GM23338 (cell line): ENCODE results near the gene SPRED2. TPM values are rescaled to one million over a fixed set of nuclear protein-coding genes. Genes with fewer than 3 reads are reported as not detected.

Experiments
- ATAC-seq: fragments of 200-7000 bp; cut with Tn5 transposase; 3 replicates; pipeline ENCODE4 v1.9.1; 2020
- DNase-seq: peaks from one replicate; pipeline ENCODE4 v3.0.0-alpha.2; 2015; ENCODE audit warnings: low spot score
- H2AFZ ChIP-seq: fragments of 200-600 bp; sonication (generic); 2 replicates; pipeline ENCODE4 v1.8.0; 2016; ENCODE audit warnings: antibody characterized with exemption, mild to moderate bottlenecking, moderate library complexity
- H3F3A ChIP-seq: fragments of 200-600 bp; sonication (generic); replicated peaks from 2 replicates; pipeline ENCODE4 v1.8.0; 2017; ENCODE audit warnings: antibody characterized with exemption, mixed run types, low read depth
- H3K27ac ChIP-seq: fragments of 200-600 bp; sonication (generic); 2 replicates; pipeline ENCODE4 v1.6.1; 2016; ENCODE audit warnings: low read depth
- H3K27me3 ChIP-seq: fragments of 200-600 bp; sonication (generic); 2 replicates; pipeline ENCODE4 v1.8.0; 2016; ENCODE audit warnings: mild to moderate bottlenecking, mixed run types, moderate library complexity; ENCODE audit not compliant: insufficient read depth
- H3K36me3 ChIP-seq: fragments of 200-600 bp; sonication (generic); 2 replicates; pipeline ENCODE4 v1.8.0; 2016; ENCODE audit warnings: mild to moderate bottlenecking; ENCODE audit not compliant: insufficient read depth
- H3K4me1 ChIP-seq: fragments of 200-600 bp; sonication (generic); 2 replicates; pipeline ENCODE4 v1.8.0; 2016; ENCODE audit warnings: mild to moderate bottlenecking, moderate library complexity; ENCODE audit not compliant: insufficient read depth
- H3K4me2 ChIP-seq: fragments of 200-600 bp; sonication (generic); 2 replicates; pipeline ENCODE4 v1.7.1; 2017; ENCODE audit warnings: mixed run types
- H3K4me3 ChIP-seq: fragments of 200-600 bp; sonication (generic); 2 replicates; pipeline ENCODE4 v1.6.1; 2016; ENCODE audit warnings: mixed run types
- H3K79me2 ChIP-seq: fragments of 200-600 bp; sonication (generic); replicated peaks from 2 replicates; pipeline ENCODE4 v1.8.0; 2017; ENCODE audit warnings: mild to moderate bottlenecking; ENCODE audit not compliant: insufficient read depth
- H3K9me2 ChIP-seq: fragments of 200-600 bp; sonication (generic); 2 replicates; pipeline ENCODE4 v1.8.0; 2017; ENCODE audit not compliant: insufficient read depth
- H4K20me1 ChIP-seq: fragments of 200-600 bp; sonication (generic); replicated peaks from 2 replicates; pipeline ENCODE4 v1.8.0; 2017; ENCODE audit warnings: mild to moderate bottlenecking; ENCODE audit not compliant: insufficient read depth
- H3K27ac Mint-ChIP-seq: 2 replicates; pipeline ENCODE4 v1.8.0; 2020; ENCODE audit warnings: inconsistent platforms, mild to moderate bottlenecking, moderate library complexity, mixed read lengths
- H3K27me3 Mint-ChIP-seq: 3 replicates; pipeline ENCODE4 v1.8.0; 2022; ENCODE audit warnings: low read depth, mild to moderate bottlenecking, moderate library complexity, mixed read lengths, inconsistent platforms; ENCODE audit not compliant: insufficient read depth, poor library complexity
- H3K36me3 Mint-ChIP-seq: 3 replicates; pipeline ENCODE4 v1.8.0; 2021; ENCODE audit warnings: low read depth, mild to moderate bottlenecking, inconsistent platforms, moderate library complexity, mixed read lengths
- H3K4me1 Mint-ChIP-seq: 3 replicates; pipeline ENCODE4 v1.8.0; 2020; ENCODE audit warnings: mild to moderate bottlenecking, inconsistent platforms, mixed read lengths
- H3K4me3 Mint-ChIP-seq: 3 replicates; pipeline ENCODE4 v1.8.0; 2021; ENCODE audit warnings: moderate library complexity, mild to moderate bottlenecking, inconsistent platforms, mixed read lengths
- H3K9me3 Mint-ChIP-seq: 3 replicates; pipeline ENCODE4 v1.8.0; 2020; ENCODE audit warnings: moderate library complexity, mild to moderate bottlenecking, inconsistent platforms, mixed read lengths
- CREB1 ChIP-seq: fragments of 250-450 bp; sonication (Bioruptor Pico); IDR thresholded peaks from 2 replicates; pipeline ENCODE4 v1.5.0; 2020; ENCODE audit warnings: low read depth, mild to moderate bottlenecking, moderate library complexity
- CTCF ChIP-seq, 2 experiments: fragments of 200-600 bp in 1 of 2; sonication (generic) in 1 of 2; conservative IDR thresholded peaks; 2 replicates each; pipeline versions ENCODE4 v1.5.1 to v1.6.1; 2016 to 2017; ENCODE audit warnings: antibody characterized with exemption in 2 of 2, low read depth in 2 of 2, mild to moderate bottlenecking in 2 of 2, moderate library complexity in 1 of 2
- EZH2 ChIP-seq: fragments of 200-600 bp; sonication (generic); IDR thresholded peaks from one replicate; pipeline ENCODE4 v1.8.0; 2017; ENCODE audit warnings: antibody characterized with exemption, mild to moderate bottlenecking, low read depth; ENCODE audit not compliant: unreplicated experiment
- EZH2phosphoT487 ChIP-seq: fragments of 200-600 bp; sonication (generic); IDR thresholded peaks from one replicate; pipeline ENCODE4 v1.8.1; 2018; ENCODE audit warnings: antibody characterized with exemption; ENCODE audit not compliant: unreplicated experiment
- POLR2AphosphoS5 ChIP-seq: IDR thresholded peaks from 2 replicates; pipeline ENCODE4 v1.6.1; 2016; ENCODE audit warnings: antibody characterized with exemption, low read depth
- STAT1 ChIP-seq: IDR thresholded peaks from one replicate; pipeline ENCODE4 v1.6.1; 2016; ENCODE audit warnings: antibody characterized with exemption; ENCODE audit not compliant: unreplicated experiment
- ZNF114 ChIP-seq: fragments of 250-450 bp; sonication (Bioruptor Pico); IDR thresholded peaks from 2 replicates; pipeline ENCODE4 v1.5.0; 2020; ENCODE audit warnings: mild to moderate bottlenecking, moderate library complexity
- ZNF331 ChIP-seq: fragments of 250-450 bp; sonication (Bioruptor Pico); IDR thresholded peaks from 2 replicates; pipeline ENCODE4 v1.5.0; 2020; ENCODE audit warnings: low read depth, mild to moderate bottlenecking, moderate library complexity
- polyA plus RNA-seq: library from polyadenylated mRNA; unstranded; fragments of >200 nt; fragmentation: Nextera tagmentation; extraction: Ambion mirVana; gene quantifications from 2 replicates; pipeline ENCODE4 v1.2.1, GENCODE V29; 2016
- total RNA-seq: library from RNA; depleted of rRNA; stranded (reverse); fragments of >200 nt; shearing (Covaris generic); gene quantifications from 2 replicates; pipeline ENCODE4 v1.2.3, GENCODE V29; 2014
- TF ChIP-seq, protein P1 (sequence below): IDR thresholded peaks from one replicate; pipeline ENCODE4 v1.6.1; 2018; ENCODE audit warnings: antibody characterized with exemption; ENCODE audit not compliant: unreplicated experiment
- TF ChIP-seq, protein P2 (sequence below): IDR thresholded peaks from 2 replicates; pipeline ENCODE4 v1.6.1; 2016; ENCODE audit warnings: antibody characterized with exemption

Gene SPRED2
- total and polyA plus RNA-seq, 2 experiments from 2014 or later = 8.7 to 13.0 TPM

GRCh38 chr2:65343386-65343785, 89.0 kb downstream of the SPRED2 start:
- no peaks in the 10 kb centered on the region for H3K4me1 ChIP-seq
- no peaks in the 10 kb centered on the region for H3K27me3 ChIP-seq
- no peaks in the 10 kb centered on the region for H3K79me2 ChIP-seq
- Mint-ChIP-seq H3K27me3 (peaks cover 3% of the 10 kb centered on the region), H3K4me3 (no peak overlapping the region), H3K4me1 (peaks cover 6% of the 10 kb centered on the region; the same call in 2 of the 3 replicates), H3K36me3 (peaks cover 11% of the 10 kb centered on the region), H3K27ac (no peak overlapping the region), H3K9me3 (peaks cover 5% of the 10 kb centered on the region; the same call in 2 of the 3 replicates)
- no peak overlapping the region for H3K27ac ChIP-seq
- no peak overlapping the region for H3K4me3 ChIP-seq
- H3K36me3 ChIP-seq = no peaks in the 10 kb centered on the region
- no peak for TF ChIP-seq EZH2phosphoT487
- TF ChIP-seq POLR2AphosphoS5 = no peak
- no peak for TF ChIP-seq STAT1
- no peak for TF ChIP-seq CREB1 (CRISPR knock-in tag)
- TF ChIP-seq, protein P1, sequence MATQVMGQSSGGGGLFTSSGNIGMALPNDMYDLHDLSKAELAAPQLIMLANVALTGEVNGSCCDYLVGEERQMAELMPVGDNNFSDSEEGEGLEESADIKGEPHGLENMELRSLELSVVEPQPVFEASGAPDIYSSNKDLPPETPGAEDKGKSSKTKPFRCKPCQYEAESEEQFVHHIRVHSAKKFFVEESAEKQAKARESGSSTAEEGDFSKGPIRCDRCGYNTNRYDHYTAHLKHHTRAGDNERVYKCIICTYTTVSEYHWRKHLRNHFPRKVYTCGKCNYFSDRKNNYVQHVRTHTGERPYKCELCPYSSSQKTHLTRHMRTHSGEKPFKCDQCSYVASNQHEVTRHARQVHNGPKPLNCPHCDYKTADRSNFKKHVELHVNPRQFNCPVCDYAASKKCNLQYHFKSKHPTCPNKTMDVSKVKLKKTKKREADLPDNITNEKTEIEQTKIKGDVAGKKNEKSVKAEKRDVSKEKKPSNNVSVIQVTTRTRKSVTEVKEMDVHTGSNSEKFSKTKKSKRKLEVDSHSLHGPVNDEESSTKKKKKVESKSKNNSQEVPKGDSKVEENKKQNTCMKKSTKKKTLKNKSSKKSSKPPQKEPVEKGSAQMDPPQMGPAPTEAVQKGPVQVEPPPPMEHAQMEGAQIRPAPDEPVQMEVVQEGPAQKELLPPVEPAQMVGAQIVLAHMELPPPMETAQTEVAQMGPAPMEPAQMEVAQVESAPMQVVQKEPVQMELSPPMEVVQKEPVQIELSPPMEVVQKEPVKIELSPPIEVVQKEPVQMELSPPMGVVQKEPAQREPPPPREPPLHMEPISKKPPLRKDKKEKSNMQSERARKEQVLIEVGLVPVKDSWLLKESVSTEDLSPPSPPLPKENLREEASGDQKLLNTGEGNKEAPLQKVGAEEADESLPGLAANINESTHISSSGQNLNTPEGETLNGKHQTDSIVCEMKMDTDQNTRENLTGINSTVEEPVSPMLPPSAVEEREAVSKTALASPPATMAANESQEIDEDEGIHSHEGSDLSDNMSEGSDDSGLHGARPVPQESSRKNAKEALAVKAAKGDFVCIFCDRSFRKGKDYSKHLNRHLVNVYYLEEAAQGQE = no peak
- no peak for TF ChIP-seq EZH2
- no peak for TF ChIP-seq ZNF114
- TF ChIP-seq CTCF (conservative IDR thresholded peaks at IDR 0.05; ENCODE audit: low read depth in 2 of 2) = no peak
- TF ChIP-seq, protein P2, sequence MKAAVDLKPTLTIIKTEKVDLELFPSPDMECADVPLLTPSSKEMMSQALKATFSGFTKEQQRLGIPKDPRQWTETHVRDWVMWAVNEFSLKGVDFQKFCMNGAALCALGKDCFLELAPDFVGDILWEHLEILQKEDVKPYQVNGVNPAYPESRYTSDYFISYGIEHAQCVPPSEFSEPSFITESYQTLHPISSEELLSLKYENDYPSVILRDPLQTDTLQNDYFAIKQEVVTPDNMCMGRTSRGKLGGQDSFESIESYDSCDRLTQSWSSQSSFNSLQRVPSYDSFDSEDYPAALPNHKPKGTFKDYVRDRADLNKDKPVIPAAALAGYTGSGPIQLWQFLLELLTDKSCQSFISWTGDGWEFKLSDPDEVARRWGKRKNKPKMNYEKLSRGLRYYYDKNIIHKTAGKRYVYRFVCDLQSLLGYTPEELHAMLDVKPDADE = no peak
- no peak for TF ChIP-seq ZNF331
- H4K20me1 ChIP-seq = peaks cover 14% of the 10 kb centered on the region
- H3K4me2 ChIP-seq = no peak overlapping the region
- H3F3A ChIP-seq = no peaks in the 10 kb centered on the region
- no peak overlapping the region for H2AFZ ChIP-seq
- no peak for DNase-seq
- H3K9me2 ChIP-seq = no peaks in the 10 kb centered on the region
- ATAC-seq = no peak
